GM04503 (cell line): Measurements from ENCODE around the gene EXOC4.
"Not testable (repeated sequence)": the region's sequence is repeated elsewhere in the genome, so short reads cannot be mapped to it uniquely, and the experiment has no call there.

Source experiments
- DNase-seq: peaks from one replicate; pipeline ENCODE4 v3.0.0-alpha.2; 2012; ENCODE audit warnings: low read depth

Gene EXOC4

DNA sequence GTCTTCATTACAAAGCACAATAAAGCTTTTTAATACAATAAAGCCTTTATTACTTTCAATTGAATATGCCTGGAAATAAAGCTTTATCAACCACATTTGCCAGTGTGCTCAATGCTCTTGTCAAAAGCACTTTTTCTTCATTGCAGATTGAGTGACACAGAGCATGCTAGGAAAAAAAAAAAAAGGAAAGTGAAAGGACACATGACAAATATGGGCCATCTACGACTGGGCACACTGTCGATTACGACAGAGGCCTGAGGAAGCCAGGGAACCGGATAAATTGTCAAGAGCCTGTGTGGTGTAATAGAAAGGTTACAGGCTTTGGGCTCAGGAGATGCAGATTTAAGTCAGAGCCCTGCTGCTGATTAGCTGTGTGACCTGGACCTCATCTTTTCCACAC is 789.4 kb downstream of the EXOC4 start:
- no peak for DNase-seq

DNA sequence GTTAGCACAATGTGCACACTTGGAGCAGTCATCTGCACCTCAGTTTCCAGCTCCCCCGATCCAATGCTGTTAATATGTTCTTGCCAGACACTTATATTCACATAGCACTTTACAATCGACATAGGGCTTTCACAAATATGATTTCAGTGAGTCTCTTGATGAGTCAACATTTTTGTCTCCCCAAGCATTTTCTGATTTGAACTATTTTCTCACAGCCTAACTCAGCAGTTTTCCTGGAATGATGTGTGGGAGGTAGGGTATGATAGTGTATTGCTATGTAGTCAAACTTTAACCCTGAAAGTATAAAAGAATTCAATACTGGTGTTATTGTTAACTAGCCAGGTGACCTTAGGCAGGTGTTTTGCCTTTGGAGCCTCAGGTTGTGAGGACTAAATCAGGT is 791.8 kb downstream of the EXOC4 start:
- no peak for DNase-seq

DNA sequence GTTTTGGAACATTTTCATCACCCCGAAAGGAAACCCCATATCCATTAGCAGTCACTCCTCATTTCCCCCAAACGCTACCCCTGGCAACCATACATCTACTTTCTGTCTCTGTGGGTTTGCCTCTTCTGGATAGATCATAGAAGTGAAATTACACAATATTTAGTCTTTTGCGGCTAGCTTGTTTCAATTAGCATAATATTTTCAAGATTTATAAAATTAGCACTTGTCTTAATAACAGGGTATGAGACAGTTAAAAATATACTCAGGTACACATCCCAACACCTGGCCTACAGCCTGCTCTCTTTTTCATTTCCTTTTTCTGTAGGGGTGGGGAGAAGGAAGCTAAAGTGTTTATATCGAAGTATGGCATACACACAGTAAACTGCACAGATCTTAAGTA is 792.8 kb downstream of the EXOC4 start:
- DNase-seq = no peak

DNA sequence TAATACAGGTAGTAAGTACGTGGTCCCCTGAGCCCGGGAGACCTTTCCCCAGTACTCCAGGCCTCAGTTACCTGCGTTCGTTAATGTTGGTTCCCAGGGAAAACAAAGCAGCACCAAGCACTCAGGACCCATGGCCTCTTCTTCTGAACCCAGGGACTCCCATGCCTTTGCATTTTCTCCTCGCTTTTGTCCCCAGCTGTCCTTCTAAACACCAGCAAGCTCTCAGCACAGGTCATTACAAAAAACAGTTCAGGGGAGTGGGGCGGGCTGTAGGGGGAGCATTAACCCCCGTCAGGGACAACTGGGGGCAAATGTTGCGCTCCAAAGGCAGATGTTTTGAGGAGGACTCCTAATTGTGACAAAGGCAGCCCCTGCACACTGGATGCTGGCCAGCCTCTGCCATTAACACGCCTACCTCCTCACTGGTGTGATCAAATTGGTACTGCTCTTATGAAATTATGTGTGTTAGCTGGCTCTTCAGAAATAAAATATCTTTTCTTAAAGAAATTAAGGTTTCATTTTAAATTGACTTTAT is 793.8 kb downstream of the EXOC4 start:
- no peak for DNase-seq

DNA sequence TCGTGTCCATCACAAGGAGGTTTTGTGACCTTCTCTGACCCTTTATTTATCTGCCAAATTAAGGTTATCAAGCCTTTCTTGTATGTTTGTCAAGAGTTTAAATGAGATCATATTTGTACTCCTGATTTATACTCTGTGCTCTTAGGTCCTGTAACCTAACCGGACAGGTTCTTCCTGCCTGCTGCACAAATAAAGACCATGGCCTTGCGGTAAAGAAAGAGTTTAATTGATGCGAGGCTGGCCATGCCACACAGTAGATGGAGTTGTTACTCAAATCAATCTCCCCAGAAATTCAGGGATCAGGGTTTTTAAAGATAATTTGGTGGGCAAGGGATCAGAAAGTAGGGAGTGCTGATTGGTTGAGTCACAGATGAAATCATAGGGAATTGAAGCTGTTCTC is 794.8 kb downstream of the EXOC4 start:
- DNase-seq = no peak

DNA sequence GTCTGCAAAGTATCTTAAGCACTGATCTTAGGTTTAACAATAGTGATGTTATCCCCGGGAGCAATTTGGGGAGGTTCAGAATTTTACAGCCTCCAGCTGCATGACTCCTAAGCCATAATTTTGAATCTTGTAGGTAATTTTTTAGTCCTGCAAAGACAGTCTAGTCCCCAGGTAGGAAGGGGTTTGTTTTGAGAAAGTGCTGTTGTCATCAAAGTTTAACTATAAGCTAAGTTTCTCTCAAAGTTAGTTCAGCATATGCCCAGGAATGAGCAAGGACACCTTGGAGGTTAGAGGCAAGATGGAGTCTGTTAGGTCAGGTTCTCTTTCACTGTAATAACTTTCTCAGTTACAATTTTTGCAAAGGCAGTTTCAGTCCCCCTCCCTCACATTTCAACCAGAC is 795.3 kb downstream of the EXOC4 start:
- DNase-seq = no peak

DNA sequence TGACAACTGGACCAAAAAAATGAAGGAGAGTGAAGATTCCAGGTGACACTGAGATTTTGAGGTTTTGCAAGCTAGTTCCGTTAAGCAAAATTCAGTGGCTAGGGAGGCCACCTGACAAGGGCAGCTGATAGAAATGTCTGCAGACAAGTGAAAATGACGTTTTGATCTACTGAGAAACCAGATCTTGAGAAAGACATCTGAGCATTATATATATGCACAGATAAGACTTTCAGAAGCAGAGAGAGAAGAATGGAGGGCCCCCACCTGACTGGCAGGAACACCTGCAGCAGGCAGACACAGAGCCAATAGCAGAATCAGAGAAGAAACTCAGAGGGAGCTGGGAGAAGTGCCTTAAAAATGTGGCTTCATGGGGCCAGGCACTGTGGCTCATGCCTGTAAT is 798.1 kb downstream of the EXOC4 start:
- DNase-seq = no peak

DNA sequence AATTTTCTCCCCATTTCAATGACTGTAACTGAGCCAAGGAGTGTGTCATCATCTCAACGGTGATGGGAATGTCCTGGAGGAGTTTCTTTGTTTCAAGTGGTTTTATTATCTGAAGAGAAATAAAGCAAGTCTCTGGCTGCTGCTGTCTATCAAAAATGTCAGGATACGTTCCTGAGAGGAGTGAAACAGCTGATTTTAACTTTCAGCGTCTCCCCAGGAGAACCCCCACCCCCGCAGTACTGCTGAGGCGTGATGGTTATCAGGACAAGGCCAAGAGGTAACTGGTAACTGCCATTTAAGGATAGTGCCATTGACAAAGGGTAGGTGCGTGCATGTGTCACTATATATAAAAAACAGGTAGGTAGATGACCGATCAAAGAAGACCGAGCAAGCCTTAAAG is 803.9 kb downstream of the EXOC4 start:
- DNase-seq = no peak

DNA sequence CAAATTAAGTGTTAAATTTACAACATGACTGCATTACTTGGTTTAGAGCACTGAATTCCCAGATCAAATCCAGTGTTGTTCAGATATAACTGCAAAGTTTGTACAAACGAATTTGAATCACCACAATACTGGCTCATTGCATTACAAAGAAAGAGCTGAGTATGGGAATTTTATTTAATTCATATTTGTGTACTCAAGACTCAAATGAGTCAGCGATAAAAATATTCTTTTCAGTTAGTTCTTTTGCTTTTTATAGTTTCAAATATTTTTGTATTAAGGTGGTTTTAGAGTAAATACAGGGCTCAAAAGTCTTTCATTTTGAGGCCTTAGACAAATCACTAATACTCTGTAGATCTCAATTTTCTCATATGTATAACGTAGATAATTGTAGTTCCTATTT is 805.6 kb downstream of the EXOC4 start:
- no peak for DNase-seq

DNA sequence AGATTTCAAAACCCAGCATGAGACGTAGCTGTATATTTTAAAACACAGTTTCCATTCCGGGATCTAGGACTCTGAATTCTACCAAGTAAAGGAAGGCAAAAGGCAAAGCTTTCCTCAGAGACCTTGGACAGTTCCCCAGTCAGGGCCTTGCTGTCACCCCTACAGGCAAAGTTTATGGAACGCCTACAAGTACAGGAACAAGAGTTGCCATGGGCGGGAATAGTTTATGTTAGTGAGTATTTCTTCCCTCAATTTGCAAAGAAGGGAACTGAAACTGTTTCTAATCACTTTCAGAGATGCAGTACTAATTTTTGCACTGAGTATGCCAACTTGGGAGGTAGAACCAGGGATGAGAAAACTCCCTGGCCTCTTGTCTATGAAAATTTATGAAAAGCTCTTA is 806.1 kb downstream of the EXOC4 start:
- no peak for DNase-seq

DNA sequence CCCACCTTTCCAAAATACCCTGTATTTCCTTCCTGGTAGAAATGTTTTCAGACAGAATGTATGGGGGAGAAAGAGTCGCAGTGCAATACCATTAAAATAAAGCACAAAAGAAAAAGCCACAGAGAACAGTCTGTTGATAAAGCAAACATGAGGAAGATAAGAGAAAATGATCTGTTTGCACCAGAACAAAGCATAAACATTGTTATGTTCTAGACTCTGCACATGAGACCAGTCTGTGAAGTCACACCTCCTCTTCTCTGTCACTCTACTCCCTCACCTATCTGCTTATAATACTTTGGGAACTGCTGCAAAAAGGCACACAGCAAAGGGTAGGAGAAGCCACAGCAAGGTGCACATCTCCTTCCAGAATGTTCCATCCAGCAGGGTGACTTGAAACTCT is 807.0 kb downstream of the EXOC4 start:
- DNase-seq = no peak

DNA sequence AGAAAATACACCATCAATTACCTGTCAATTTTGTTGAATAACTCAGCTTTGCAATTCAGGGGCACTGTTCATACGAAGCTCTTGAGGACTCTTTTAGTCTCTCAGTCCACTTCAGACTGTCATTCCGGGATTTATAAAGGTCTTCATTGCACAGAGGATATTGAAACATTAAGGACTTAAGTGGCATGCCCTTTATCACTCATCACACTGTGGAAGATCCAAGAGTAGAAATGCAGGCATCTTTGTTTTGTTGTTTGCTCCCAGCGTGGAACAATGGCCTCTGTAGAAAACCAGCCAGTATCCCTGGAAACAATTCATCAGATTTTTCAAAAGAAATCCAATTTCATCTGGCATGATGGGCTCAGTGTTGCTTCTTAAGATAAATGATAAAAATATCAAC is 808.0 kb downstream of the EXOC4 start:
- no peak for DNase-seq

DNA sequence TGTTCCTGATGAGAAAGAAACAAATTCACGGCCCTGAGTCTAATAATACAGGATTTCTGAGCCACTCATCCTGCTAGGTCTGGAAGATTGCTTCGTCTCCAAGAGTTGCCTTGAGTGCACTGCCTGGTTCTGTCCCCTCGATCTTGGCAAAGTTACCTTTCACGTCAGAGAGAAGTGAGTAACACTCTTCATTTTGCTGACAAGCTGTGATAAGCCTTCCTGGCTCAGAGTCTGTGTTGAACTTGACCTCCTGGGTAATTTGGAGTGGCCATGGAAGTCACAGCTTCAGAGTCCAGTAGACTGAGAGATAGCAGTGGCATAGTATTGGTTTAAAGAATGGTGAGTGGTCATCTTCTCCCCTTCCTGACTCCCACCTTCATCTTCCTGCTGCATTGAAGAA is 809.6 kb downstream of the EXOC4 start:
- DNase-seq = no peak

DNA sequence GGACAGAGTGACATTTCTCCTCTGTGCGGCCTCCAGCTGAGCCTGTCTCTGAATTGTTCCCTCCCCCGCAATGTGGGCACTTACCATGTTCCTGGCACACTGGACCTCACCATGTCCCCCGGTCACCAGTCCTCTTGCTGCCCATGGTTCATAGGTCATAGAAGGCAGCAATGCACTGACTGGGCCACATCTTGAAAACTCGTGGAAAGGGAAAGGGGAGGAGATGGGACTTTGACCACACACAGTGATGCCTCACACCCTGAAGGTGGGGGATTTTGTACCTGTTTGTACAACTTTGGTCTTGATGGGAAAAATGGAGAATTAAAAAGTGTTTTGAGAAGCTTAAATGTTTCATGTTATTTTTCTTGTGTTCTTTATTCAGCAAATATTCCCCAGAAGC is 812.5 kb downstream of the EXOC4 start:
- no peak for DNase-seq

DNA sequence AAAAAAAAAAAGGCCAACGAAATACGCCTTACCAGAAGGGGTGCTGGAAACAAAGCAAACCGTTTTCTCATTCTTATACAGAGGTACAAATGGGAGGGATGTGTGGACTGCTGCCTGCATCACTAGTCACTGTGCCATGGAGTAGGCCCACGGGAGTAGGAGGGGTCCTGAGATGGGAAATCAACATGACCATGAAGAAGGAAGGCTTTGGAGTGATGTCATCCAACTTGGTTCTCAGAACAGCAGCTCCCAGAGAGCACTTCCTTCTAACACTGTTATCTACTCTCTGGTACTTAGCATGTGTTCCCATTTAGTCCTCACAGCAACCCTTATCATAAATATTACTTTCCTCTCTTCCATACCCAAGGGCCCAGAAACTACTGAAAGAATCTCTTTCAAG is 814.3 kb downstream of the EXOC4 start:
- no peak for DNase-seq

DNA sequence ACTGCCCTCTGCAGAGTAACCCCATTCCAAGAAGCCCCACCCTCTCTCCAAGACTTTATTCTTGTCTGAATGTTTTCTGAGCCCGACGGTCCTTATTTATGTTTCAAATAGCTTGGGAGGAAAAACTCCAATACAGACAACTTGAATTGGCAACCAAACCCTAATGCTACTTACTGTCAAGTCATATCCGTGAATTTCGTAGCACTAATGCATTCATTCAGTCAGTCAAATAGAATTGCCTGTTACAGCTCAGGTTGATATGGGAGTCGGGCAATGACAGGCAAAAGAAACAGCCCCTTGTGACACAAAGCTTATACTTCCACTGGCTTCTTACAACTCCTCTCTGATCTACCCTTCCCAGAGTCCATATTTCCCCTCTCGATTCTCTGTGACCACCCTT is 815.8 kb downstream of the EXOC4 start:
- DNase-seq = no peak

DNA sequence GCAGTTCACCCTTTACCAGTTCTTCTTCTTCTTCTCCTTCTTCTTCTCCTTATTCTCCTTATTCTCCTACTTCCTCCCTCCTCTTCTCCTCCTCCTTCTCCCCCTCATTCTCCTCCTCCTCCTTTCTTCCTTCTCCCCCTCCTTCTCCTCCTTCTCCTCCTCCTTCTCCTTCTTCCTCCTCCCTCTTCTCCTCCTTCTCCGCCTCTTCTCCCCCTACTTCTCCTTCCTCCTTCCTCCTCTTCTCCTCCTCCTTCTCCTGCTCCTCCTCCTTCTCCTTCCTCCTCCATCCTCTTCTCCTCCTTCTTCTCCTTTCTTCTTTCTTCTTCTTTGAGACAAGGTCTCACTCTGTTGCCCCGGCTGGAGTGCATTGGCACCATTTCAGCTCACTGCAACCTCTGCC is 816.3 kb downstream of the EXOC4 start:
- DNase-seq = no peak

DNA sequence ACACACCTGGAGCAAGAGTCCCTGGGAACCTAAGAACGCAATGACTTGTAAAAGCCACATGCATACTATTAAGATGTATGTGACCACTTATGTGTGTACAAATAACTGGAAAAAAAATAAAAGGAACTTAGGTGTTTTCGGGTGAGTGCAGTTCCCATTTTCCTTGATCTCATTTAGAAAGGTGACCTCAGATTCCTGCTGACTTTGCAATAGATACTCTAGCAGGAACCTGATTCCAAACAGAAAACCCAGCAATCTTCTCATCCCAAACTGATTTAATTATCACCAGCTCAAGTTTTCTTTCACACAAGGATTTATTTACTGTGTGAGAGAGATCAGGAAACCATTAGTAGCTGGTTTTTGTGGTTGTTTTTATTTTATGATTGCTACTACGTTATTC is 817.8 kb downstream of the EXOC4 start:
- DNase-seq = no peak

DNA sequence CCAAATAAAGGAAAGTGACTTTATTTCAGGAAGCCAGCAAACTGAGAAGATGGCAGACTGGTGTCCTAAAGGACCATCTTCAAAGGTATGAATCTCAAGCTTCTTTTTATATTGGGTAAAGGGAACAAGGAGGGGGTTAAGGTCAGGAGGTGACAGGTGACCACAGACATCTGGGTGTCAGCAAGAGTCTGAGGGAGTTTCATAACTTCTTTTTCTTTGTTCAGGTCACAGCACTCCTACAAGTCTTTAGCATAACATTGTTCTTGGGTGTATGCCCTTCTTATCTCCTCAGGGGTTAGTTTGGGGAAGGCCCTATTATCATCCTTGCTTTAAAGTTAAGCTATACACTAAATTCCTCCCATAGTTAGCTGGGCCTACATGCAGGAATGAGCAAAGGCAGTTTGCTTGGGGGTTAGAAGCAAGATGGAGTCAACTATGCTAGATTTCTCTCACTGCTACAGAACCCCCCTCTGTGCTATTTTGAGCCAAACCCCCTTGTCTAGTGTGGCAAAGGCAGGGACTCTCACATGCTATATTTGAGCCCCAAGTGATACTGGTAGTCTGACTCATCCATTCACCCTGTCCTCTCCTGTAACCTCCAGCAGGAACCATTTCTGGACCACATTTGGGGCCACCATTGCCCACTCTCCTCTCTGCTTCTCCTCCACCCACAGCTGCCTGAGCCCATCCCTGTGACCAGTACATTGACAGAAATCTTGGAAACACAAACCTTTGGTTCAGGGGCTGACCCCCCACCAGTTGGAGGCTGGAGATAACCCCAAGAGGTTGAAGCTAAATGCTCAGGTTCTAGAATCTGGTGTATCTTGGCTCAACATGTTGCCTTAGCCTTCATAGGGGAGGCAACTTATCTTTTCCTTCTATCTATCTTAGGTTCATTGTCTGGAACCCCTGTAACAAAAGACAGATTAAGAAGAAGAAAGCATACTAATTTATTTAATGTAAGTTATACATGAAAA is 818.8 kb downstream of the EXOC4 start:
- DNase-seq = no peak

DNA sequence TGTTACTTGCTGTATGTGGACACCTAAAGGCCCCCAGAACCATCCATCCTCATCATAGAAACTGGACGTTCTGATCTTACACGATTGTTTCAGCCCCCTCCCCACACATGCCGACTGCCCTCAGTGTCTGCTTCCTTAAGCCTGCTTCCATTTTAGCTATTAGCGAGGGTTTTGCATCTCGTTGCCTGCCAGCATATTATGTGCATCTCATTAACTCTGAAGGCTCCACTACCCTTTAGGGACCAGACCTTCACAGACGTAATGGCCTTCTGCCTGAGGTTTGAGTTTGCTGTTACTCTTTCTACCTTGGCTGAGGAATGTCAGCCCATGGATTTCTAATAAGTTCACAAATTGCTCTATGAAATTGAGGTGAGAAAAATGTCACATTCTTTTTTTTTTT is 820.4 kb downstream of the EXOC4 start:
- no peak for DNase-seq

DNA sequence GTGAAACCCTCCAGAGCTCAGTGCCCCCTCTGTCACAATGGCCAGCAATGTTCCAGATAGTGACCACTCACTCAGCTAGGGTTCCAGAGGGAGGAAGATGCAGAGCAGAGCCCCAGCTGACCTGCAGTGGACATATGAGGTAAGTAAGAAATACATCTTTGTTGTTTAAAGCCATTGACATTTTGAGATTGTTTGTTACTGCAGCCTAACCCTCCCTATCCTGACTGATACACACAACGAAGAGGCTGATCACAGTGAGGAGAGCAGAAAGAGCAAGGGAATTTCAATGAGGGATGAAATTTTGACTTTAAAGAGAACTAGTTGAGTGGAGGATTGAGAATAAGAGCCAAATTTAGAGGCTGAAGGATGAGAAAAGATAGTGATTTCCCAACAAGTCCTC is 822.9 kb downstream of the EXOC4 start:
- DNase-seq = no peak

DNA sequence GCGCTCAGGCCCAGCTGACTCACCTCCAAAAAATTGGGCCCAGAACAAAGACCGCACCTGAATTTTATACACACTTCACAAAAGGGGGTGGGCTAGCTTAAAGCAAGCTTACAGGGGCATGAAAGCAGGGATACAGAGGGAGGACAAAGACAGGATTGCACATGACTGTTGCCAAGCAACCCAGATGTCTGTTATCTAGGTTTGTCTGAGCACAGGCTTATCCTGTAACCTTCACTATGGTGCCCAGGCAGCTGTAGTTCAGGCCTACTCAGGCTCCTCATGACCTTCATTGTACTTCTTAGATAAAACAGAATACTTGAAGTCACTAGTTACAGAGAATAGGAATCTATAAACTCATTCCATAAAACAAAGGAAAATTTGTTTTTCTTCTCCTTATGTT is 824.7 kb downstream of the EXOC4 start:
- DNase-seq = not testable (repeated sequence)

DNA sequence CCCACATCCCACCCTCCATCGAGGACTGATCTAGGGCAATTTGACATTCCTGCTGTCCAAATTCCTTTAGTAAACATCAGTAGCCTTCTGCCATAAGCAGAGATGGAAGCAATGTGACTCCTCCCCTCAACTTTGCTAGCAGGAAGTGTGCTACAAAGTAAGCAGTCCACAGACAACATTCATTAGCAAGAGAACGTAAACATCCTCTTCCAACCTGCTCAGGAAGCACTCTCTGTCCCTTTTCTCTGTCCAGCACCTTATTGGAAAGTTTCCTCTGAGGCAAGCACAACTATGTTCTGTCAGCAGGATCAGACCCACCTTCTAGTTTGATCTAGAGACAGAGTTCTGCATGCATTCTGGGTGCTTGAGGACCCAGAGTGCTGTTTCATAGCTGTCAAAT is 826.1 kb downstream of the EXOC4 start:
- DNase-seq = no peak

DNA sequence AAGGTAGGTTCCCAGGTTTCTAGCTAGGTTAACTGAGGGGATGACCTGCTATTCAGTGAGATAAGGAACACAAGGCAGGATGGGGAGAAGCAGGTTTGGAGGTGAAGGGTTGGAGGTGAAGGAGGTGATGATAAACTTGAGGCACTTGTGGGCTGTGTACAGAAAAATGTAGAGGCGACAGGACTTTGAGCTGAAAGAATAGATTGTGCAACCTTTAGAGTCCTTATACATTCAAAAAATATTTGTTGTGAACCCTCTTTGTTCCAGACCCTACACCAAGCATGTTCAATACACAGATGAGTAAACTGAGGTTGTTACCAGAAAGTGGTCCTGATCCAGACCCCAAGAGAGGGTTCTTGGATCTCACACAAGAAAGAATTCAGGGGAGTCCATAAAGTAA is 828.8 kb downstream of the EXOC4 start:
- DNase-seq = no peak
